Testis (tissue), 3 donors: ENCODE results near the gene FHL3. TPM values are rescaled to one million over a fixed set of nuclear protein-coding genes. Genes with fewer than 3 reads are reported as not detected.

ENCODE experiments used
- DNase-seq: peaks from one replicate; pipeline ENCODE4 v3.0.0-alpha.2; 2019
- H3K27ac ChIP-seq, 2 donors: fragments of 200-600 bp; sonication (generic); one replicate each; pipeline ENCODE4 v1.5.1; 2019
- H3K27me3 ChIP-seq: fragments of 200-600 bp; sonication (generic); one replicate; pipeline ENCODE4 v1.5.1; 2019
- H3K36me3 ChIP-seq: fragments of 200-600 bp; sonication (generic); one replicate; pipeline ENCODE4 v1.5.1; 2017; ENCODE audit warnings: low read depth; ENCODE audit errors: missing control alignments
- H3K4me1 ChIP-seq: fragments of 200-600 bp; sonication (generic); one replicate; pipeline ENCODE4 v1.5.1; 2019
- H3K4me3 ChIP-seq, 2 donors: fragments of 200-600 bp; sonication (generic); one replicate each; pipeline ENCODE4 v1.5.1; 2017 to 2019
- H3K9me3 ChIP-seq: fragments of 200-600 bp; sonication (generic); one replicate; pipeline ENCODE4 v1.5.1; 2017
- CTCF ChIP-seq, 3 experiments: fragments of 450-650 bp in 2 of 3; fragments of 200-600 bp in 1 of 3; sonication (generic) in 1 of 3; IDR thresholded peaks; one replicate each; pipeline ENCODE4 v1.5.1; 2016 to 2019; ENCODE audit warnings: antibody characterized with exemption in 3 of 3, mild to moderate bottlenecking in 2 of 3, moderate library complexity in 1 of 3
- POLR2A ChIP-seq: fragments of 450-650 bp; IDR thresholded peaks from one replicate; pipeline ENCODE4 v1.6.1; 2017; ENCODE audit warnings: antibody characterized with exemption, mild to moderate bottlenecking, moderate library complexity
- WGBS, 2 donors: methylation state at CpG; one replicate each; pipeline ENCODE4 v1.1.5; 2018; 5-methylcytosine and 5-hydroxymethylcytosine counted together
- intact Hi-C: fragments of 100-400 bp; cut with DNase I; formaldehyde crosslinking; loops from one replicate; pipeline ENCODE4 v1.15.1; 2023; ENCODE audit warnings: low total_unique reads
- polyA plus RNA-seq: library from polyadenylated mRNA; stranded (reverse); fragments of 350-450 nt; fragmentation: Illumina TruSeq; extraction: RNeasy Lipid Tissue Mini Kit (QIAGEN cat#74804); gene quantifications from one replicate; pipeline ENCODE4 v1.2.3, GENCODE V29; 2014; ENCODE audit warnings: low read depth, low replicate concordance; ENCODE audit not compliant: insufficient read depth
- total RNA-seq, 2 donors: library from RNA; depleted of rRNA; stranded (reverse); fragments of >200 nt; gene quantifications; one replicate each; pipeline ENCODE4 v1.2.3, GENCODE V29; 2016

The FHL3 gene
- total and polyA plus RNA-seq, 3 donors from 2014 or later: 20.7 to 28.7 (median 21.3) TPM

- Histone ChIP-seq H3K9me3 (no peaks in the 10 kb centered on the region), H3K27ac (peak overlapping the region; percentile 59 to 77), H3K36me3 (no peaks in the 10 kb centered on the region), H3K27me3 (no peaks in the 10 kb centered on the region), H3K4me3 (no peak overlapping the region), H3K4me1 (peaks cover 35% of the 10 kb centered on the region)
- intact Hi-C loops: no loop called here
- no peak for DNase-seq
- no peak for TF ChIP-seq CTCF (IDR thresholded peaks at IDR 0.05)
- TF ChIP-seq POLR2A: no peak
- WGBS, 2 donors: 59 to 66% methylated on average over 10 to 12 of the region's 12 CpGs
Measured at GRCh38 chr1:38006008-38006828, 904 bp upstream of the FHL3 start.

GRCh38 chr1:38004284-38005108 lies 818 bp downstream of the FHL3 start:
- Histone ChIP-seq H3K4me3 (peak overlapping the region; percentile 64 to 72), H3K4me1 (peaks cover 46% of the 10 kb centered on the region), H3K27me3 (no peaks in the 10 kb centered on the region), H3K9me3 (no peaks in the 10 kb centered on the region), H3K27ac (peak overlapping the region; percentile 71 to 77), H3K36me3 (no peaks in the 10 kb centered on the region)
- DNase-seq: no peak
- WGBS, 2 donors: 10% methylated on average over 12 to 26 of the region's 26 CpGs
- intact Hi-C loops: no loop called here
- TF ChIP-seq CTCF (IDR thresholded peaks at IDR 0.05) (no peak), POLR2A (no peak)

- intact Hi-C loops: no loop called here
Measured at GRCh38 chr1:38003261-38004250, 1.8 kb downstream of the FHL3 start.

More at GRCh38 chr1:38003261-38004250, 1.8 kb downstream of the FHL3 start:
- Histone ChIP-seq H3K36me3 (no peaks in the 10 kb centered on the region), H3K27me3 (no peaks in the 10 kb centered on the region), H3K27ac (peak overlapping the region; percentile 71 to 77), H3K4me3 (peak overlapping the region; percentile 64 to 72), H3K9me3 (no peaks in the 10 kb centered on the region), H3K4me1 (peaks cover 45% of the 10 kb centered on the region)
- WGBS, 2 donors: 65 to 70% methylated on average over 8 of the region's 8 CpGs
- no peak for TF ChIP-seq POLR2A
- no peak for TF ChIP-seq CTCF (IDR thresholded peaks at IDR 0.05)
- no peak for DNase-seq
